Inferior parietal cortex (tissue), 1 donor: ENCODE results near the gene TSPOAP1.
A peak's percentile ranks its signal among the peaks of the same experiment; 100 is the strongest.

Experiments used
- DNase-seq: peaks from one replicate; pipeline ENCODE4 v3.0.0-alpha.2; 2016; ENCODE audit errors: extremely low spot score

TSPOAP1 gene

DNA sequence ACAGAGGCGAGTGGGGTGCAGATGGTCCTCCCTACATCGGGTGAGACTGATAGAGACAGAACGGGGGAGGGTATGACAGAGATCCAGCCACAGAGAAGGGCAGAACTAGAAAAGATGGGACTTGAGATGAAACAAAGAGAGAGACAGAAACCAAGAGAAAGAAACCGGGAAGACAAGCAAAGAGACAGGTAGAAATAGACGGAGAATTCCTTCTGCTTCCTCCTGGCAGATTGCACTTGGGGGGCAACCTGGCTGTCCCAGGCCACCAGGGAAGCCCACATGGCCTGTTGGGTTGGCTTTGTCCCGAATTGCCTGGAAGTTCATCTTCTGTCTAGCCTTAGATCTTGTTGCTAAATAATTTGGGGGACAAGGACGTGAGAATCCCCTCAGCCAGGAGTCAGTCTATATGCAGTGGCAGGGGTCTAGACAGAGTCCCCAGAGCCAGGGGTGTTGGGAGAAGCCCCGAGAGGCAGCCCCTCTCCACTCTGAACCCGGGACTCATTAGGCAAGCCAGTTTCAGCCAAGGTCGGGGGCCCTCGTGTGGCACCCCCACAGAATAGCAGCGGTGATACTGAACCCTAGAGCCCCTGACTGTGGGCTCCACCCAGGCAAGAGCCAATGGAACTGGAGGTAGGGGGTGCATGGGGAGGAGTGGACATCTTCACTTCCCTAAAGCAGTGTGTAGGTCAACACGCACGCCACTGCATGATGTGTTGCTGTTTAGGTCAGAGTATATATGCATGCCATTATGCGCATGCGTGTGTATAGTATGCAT lies 627 bp upstream of the TSPOAP1 start:
- peak; percentile 66 for DNase-seq

DNA sequence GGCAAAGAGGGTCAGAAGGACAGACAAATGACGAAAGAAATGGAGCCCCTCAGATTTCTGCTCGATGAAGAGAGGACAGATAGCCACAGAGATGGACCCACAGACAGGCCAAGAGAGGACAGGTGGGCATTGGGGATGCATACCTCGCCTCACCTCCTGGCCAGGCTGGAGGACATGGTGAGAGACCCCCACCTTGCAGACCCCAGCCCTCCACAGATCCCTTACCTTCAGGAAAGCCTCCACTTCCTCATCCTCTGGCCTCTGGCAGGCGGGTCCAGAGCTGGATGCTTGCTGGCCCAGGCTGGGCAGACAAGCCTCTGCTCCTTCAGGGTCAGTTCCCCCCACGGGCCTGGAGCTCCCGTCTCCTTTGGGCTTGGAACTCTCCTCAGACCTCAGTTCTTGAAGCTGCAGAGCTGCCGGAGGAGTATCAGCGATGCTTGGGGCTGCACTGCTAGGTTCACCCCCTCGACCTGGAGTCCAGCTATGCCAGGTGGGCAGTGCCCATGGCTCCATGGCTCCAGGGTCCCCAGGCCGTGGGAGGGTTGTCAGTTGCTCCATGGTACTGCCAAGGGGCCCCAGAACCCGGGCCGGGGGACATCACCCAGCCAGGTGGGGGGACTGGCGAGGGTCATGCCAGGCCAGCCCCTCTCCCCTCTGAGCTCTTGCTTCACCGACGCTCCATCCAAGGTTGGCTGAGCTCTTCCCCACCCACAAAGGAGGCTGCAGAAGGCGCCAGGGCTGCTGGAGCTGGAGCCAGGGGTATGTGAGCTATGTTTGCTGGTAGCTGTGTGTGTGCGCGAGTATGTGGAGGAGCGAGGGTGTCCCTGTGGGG lies 1.0 kb downstream of the TSPOAP1 start:
- no peak for DNase-seq

DNA sequence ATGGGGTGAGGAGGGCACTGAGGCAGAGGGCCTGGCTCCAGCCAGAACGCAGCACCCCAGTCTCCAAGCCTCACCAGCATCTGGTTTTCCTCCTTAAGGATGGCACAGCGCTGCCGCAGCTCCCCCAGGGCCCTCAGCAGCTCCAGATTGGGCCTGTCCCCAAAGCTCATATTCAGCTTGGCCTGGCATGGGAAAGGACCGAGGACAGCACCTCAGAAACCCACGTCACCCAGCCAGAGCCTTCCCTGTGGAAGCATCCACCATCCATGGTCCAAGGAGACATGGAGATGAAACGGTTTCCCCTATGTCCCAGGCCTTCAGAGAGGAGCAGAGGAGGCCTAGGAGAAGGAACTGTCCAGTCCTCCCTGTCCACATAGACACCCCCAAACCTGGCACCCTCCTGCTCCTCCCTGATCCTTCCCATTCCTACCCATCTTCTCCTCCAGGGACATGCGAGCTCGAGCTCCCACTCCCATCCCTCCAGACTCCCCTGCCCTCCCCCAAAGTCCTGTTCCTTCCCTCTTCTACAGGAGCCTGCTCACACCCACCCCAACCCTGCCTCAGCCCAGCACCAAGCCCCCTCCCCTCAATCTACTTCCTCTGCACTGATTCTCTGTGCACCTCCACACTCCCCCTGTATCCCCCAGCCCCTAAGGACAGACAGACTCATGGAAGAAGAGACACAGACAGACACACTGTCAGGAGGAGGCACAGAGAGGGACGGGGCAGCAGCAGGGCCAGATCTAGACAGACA lies 1.8 kb downstream of the TSPOAP1 start:
- DNase-seq: no peak

GRCh38 chr17:58325976-58326468 lies 2.6 kb downstream of the TSPOAP1 start:
- DNase-seq: no peak

DNA sequence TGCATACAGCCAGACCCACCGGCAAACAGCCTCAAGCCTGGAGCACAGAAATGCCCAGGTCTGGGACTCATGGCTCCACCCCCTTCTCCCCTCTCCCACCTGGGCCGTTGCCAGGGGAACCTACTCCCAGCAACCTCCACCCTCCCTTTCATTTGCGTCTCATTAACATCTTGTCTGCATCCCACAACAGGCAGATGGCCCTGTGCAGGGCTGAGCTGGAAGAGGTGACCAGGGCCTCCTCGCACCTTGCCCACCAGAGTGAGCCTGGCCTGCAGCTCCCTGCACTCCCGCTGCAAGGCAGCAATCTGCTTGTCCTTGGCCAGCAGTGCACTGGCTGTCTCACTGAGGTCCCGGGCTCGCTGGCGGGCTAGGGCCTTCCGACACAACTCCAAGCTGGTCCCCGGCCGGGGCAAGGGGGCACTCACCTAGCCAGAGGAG lies 3.3 kb downstream of the TSPOAP1 start:
- no peak for DNase-seq

- DNase-seq: no peak
Measured at GRCh38 chr17:58324409-58325288, 3.9 kb downstream of the TSPOAP1 start.

GRCh38 chr17:58324056-58324408 lies 4.6 kb downstream of the TSPOAP1 start:
- DNase-seq: no peak

- DNase-seq: no peak
Measured at GRCh38 chr17:58323366-58324055, 5.1 kb downstream of the TSPOAP1 start.

DNA sequence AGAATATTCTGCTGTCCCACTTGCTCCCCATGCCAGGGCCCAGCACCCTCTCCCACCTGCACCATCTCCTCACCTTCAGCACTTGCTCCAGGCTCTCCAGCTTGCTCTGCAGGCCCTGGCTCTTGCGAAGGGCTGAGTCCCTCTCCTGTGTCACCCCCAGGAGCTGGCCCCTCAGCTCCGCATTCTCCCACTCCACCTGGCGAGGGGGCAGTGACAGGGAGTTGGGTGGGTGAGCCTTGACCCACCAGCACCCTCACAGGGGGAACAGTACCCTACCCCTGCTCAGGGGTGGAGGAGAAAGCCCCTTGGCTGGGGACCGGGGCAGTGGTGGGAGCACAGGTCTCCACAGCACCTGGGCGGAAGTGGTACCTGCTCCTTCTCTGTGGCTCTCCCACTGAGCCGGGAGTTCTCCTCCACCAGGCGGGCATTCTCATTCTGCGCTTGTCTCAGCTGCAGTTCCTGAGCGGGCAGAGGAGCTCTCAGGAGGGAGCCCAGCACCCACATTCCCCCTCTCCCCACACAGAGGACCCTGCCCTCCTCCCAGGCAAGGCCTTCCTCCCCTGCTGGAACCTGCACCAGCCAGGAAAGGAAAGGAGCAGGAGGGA lies 5.9 kb downstream of the TSPOAP1 start:
- DNase-seq: no peak

DNA sequence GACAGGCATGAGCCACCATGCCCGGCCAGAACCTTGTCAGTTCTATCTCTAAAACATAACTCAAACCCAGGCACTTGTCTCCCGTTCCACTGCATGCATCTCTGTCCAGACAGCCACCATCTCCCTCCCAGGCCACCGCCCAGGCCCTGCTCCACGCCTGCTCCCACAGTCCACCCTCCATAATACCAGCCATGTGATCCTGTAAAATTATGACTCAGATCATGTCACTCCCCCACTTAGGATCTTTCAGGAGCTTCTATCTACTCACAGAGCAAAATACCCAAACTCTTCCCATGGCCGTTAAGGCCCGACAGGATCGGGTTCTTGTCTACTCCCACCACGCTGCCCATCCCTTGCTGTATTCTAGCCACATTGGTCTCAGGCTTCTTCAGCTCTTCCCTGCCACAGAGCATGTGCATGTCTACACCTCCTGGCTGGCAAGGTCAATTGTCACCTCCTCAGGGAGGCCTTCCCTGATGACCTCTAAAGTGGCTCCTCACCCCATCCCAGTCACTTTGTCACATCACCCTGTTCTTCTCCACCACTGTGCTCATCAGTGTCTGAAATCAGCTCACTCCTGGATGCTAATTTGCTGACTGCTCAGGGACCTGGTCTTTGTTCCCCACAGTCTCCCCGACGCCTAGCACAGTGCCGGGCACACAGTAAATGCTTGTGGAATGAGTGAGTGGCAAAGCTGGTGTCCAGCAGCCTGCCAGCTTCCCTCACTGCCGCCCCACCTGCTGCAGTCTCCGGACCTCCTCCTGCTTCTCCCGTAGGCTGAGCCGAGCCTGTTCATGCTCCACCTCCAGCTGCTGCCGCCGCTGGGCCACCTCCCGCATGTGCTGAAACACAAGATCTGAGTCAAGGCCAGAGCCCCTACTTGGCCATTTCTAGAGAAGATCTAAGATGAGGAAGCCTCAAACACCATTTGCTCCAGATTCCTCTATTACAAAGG lies 6.7 kb downstream of the TSPOAP1 start:
- no peak for DNase-seq

DNA sequence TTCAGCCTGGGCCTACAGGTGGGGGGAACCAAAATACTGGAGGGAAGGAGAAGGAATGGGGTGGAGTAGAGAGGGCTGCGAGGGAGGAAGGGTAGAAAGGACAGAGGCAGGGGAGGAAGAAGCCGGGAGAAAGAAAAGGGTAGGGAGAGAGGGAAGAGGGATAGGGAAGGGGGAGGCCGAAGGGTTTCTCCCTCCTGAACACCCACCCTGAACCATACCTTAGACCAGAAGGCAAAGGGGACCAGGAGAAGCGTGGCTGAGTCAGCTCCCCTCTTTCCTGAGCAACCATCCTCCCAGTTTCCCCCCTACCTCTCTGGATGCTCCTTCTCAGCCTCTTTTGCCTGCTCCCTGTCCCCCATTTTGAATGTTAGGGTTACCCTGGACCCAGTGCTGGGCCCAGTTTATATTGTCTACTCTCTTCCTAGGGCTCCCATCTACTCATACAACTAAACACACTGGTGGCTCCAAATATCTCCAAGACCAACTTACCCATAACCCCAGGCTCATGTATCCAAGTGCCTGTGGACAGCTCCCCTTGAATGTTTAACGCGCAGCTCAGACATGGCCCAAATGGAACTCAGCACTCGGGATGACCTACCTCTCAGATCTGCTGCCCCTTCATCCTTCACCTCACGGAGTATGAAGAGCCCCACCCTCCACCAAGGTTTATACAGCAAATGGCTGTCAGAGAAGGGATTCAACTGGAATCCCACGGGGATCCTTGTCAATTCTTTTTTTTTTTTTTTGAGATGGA lies 7.8 kb downstream of the TSPOAP1 start:
- DNase-seq: no peak

DNA sequence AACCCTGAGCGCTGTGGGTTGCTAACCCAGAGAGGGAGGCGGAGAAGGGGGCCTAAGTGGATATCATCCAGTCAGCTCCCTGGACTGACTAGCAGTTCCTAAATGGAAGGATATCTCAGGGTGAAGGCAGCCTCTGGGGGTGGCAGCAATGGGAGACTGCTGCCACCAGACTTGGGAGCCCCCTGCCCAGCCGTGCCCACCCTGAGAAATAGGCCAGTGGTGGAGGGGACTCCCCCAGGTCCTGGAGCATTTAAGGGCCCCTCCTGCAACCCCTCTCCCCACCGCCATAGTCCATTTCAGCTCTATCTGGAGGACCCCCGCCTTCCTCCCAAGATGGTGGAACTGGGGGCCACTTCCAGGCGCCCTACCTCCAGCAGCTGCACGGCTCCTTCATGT lies 8.4 kb downstream of the TSPOAP1 start:
- no peak for DNase-seq

DNA sequence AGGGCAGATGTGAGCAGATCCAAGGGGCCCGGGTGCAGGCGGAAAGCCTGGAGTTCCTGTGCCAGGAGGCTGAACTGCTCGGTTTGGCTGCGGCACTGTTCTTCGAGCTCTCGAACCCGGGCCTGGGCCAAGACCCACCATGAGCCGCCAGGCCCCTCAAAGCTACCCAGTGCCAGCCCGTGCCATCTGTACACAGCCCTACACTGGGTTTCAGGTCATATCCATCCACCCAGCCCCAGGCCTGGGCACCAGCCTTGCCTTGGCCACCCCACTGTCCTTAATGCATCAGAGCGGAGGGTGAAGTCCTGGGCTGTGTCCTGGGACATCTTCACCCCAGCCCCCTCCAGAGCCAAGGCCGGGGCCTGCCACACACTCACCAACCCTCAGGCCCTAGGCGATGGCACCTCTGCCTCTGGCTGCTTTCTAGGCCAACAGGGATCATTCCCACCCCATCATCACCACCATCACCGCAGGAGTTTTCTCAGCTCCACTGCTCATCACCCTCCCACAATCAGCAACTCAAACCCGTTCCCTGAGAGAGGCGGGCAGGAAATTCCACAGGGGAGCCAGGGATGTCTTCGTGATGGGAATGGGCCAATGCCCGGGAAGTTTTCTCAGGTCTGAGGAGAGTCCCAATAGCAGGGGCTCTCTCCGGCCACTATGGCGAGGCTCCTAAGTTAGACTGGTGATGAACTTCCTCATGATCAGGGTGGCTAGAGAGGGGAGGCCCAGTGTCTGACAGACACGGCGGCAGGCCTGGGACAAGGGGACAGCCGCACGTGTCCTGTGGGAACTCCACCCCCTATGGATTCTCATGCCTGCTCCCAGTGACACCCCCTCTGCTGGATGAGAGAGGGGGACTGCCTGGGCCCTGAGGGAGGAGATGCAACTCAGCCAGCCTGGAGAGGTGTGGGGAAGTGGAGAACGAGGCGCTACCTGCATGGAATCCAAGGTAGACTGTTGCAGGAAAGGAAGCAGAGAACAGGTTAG lies 9.1 kb downstream of the TSPOAP1 start:
- DNase-seq: no peak

GRCh38 chr17:58318627-58319172 lies 9.9 kb downstream of the TSPOAP1 start:
- no peak for DNase-seq

DNA sequence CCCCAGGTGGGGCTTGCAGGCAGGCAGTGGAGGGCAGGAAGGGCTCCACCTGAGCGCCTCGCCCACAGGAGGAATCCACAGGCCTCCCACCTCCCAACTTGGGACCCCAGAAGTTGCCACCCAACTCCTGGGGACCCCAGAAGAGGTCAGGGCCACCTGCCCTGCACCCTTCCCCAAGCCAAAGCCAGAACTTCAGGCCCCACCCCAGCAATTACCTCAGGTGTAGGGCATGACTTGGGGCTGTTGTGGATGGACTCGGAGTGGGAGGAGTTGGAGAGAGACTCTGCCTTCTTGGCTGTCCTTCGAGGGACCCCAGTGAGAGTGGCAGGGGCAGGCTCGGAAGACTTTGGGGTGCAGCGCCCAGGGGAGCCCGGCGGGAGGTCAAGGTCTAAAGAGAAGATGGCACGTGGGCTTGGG lies 10.5 kb downstream of the TSPOAP1 start:
- DNase-seq: no peak

DNA sequence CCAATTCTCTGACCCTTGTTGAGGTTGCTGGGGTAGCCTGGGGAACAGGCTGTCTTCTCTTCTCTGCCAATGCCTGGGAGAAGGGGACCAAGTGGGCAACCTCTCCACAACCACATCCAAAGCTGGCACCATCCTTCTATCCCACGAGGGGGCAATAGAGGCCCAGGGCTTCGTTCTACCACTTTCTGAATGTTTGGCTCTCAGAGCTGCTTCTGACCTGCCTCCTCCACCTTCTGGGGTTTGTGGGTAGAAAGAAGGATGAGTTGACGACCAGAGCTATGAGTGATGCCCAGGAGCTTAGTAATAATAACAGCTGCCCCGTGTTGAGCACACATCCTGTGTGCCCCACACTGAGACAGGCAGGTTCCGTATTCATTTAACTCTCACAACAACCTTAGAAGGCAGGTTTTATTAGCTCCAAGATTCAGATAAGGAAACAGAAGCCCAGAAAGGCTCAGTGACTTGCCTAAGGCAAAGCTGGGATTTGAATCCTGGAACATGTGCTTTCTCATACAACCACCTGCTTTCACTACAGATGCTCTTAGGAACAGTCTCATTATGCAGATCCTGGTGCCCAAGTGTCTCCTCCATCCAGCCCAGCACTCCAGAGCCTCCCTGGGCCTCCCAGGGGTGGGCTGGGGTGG lies 11.1 kb downstream of the TSPOAP1 start:
- DNase-seq: no peak
